ENCODE measurements around the gene LNPEP.

GRCh38 chr5:96995419-96995818, 59.5 kb downstream of the LNPEP start:
- no peak for TF ChIP-seq CTCF (IDR thresholded peaks at IDR 0.05)
- no peak for TF ChIP-seq POLR2A (IDR thresholded peaks at IDR 0.05)
- TF ChIP-seq POLR2AphosphoS5 (IDR thresholded peaks at IDR 0.05): no peak
- TF ChIP-seq EP300 (IDR thresholded peaks at IDR 0.05; ENCODE audit: low read depth): no peak
